K562 treated with DMSO at 1 percent for 4 hours (cell line): ENCODE results near the gene KMT2E. TPM values are rescaled to one million over a fixed set of nuclear protein-coding genes. Genes with fewer than 3 reads are reported as not detected.

Experiments used
- total RNA-seq: library from RNA; unstranded; fragments of 300-600 nt; gene quantifications from 2 replicates; pipeline ENCODE4 v1.2.3, GENCODE V29; 2022; ENCODE audit not compliant: insufficient read depth

Gene KMT2E, protein sequence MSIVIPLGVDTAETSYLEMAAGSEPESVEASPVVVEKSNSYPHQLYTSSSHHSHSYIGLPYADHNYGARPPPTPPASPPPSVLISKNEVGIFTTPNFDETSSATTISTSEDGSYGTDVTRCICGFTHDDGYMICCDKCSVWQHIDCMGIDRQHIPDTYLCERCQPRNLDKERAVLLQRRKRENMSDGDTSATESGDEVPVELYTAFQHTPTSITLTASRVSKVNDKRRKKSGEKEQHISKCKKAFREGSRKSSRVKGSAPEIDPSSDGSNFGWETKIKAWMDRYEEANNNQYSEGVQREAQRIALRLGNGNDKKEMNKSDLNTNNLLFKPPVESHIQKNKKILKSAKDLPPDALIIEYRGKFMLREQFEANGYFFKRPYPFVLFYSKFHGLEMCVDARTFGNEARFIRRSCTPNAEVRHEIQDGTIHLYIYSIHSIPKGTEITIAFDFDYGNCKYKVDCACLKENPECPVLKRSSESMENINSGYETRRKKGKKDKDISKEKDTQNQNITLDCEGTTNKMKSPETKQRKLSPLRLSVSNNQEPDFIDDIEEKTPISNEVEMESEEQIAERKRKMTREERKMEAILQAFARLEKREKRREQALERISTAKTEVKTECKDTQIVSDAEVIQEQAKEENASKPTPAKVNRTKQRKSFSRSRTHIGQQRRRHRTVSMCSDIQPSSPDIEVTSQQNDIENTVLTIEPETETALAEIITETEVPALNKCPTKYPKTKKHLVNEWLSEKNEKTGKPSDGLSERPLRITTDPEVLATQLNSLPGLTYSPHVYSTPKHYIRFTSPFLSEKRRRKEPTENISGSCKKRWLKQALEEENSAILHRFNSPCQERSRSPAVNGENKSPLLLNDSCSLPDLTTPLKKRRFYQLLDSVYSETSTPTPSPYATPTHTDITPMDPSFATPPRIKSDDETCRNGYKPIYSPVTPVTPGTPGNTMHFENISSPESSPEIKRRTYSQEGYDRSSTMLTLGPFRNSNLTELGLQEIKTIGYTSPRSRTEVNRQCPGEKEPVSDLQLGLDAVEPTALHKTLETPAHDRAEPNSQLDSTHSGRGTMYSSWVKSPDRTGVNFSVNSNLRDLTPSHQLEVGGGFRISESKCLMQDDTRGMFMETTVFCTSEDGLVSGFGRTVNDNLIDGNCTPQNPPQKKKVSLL (N-terminal part only)
- 20.7 and 31.4 TPM in 2 replicates for total RNA-seq

DNA sequence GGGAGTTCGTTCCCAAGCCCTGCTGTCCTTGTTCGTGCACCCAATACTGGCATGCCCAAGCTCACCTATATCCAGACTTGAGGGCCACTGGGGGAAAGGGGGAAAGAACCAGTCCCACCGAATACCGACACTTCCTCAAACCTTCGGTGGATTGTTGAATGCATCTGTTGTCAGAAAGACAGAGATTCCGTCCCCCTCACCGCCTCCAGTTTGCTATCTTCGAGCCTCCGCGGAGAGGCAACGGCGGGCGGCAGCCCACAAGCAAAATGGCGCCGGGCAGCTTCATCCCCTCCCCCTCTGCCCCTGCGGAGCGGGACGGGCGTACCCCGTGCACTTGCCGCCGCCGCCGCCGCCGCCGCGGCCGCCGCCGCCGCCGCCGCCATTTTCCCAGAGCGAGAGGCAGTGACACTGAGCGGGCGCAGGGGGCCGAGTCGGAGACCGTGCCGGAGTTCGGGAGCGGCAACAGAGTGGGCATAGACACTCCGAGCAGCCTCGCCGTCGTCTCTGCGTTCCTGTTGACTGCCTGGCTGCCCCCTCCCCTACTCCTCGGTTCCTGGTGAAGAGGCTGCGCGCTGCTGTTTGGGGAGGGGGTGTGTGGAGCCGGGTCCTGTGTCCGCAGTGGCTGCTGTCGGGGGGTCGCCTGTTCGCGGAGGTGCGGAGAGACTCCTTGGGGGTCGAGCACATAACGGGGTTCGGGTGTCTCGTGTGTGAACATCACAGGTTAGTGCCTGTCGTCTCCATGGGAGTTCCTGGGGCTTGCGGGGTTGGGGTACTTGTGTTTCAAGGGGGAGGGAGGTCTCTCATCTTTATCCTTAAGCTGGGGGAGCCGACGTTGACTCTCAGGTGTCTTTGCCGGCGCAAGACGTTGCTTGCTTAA, at the start of gene KMT2E:
Gene KMT2E, plus strand, starts transcription at position 390 of the 877 bp plus-strand sequence. CDS start 26,748 bp downstream, outside the sequence.

